Measurements from ENCODE around the gene FBXO2.

DNA sequence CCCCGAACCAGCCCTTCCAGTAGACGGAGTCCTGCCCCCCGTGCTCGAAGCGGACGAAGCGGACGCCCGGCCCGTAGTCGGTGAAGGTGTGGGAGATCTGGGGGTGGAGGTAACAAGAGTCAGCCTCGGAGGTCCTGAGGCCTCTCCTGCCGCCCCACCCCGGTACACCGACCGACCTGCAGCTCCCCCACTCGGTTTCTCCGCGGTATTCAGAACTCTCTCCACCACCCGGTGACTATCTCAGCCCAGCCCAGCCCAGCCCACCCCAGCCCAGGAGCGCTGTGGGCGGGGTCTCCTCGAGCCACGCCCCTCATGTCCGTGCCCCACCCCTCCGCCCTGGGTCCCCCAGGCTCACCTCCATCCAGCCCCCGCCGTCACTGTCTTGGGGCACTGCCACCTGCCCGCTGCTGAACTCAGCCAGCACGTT lies 5.5 kb downstream of the FBXO2 start:
- TF ChIP-seq, protein P1, sequence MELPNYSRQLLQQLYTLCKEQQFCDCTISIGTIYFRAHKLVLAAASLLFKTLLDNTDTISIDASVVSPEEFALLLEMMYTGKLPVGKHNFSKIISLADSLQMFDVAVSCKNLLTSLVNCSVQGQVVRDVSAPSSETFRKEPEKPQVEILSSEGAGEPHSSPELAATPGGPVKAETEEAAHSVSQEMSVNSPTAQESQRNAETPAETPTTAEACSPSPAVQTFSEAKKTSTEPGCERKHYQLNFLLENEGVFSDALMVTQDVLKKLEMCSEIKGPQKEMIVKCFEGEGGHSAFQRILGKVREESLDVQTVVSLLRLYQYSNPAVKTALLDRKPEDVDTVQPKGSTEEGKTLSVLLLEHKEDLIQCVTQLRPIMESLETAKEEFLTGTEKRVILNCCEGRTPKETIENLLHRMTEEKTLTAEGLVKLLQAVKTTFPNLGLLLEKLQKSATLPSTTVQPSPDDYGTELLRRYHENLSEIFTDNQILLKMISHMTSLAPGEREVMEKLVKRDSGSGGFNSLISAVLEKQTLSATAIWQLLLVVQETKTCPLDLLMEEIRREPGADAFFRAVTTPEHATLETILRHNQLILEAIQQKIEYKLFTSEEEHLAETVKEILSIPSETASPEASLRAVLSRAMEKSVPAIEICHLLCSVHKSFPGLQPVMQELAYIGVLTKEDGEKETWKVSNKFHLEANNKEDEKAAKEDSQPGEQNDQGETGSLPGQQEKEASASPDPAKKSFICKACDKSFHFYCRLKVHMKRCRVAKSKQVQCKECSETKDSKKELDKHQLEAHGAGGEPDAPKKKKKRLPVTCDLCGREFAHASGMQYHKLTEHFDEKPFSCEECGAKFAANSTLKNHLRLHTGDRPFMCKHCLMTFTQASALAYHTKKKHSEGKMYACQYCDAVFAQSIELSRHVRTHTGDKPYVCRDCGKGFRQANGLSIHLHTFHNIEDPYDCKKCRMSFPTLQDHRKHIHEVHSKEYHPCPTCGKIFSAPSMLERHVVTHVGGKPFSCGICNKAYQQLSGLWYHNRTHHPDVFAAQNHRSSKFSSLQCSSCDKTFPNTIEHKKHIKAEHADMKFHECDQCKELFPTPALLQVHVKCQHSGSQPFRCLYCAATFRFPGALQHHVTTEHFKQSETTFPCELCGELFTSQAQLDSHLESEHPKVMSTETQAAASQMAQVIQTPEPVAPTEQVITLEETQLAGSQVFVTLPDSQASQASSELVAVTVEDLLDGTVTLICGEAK (IDR thresholded peaks at IDR 0.05; ENCODE audit: borderline replicate concordance) = no peak
- TF ChIP-seq CTCF (IDR thresholded peaks at IDR 0.05 in 2 of 3, conservative IDR thresholded peaks at IDR 0.05 in 1 of 3; ENCODE audit: control insufficient read depth in 2 of 3, extremely low read depth in 1 of 3, insufficient read depth in 1 of 3, low read depth in 3 of 3, low read length in 3 of 3) (no peak), POLR2A (IDR thresholded peaks at IDR 0.05; ENCODE audit: low read depth, low read length) (no peak), ZNF24 (IDR thresholded peaks at IDR 0.05) (no peak), NFIC (IDR thresholded peaks at IDR 0.05; ENCODE audit: low read depth, low read length) (no peak), EP300 (IDR thresholded peaks at IDR 0.05; ENCODE audit: borderline replicate concordance in 1 of 2, control insufficient read depth in 1 of 2, low read depth in 2 of 2, low read length in 2 of 2) (no peak), HDGF (IDR thresholded peaks at IDR 0.05) (no peak), LARP7 (IDR thresholded peaks at IDR 0.05) (no peak), EGR1 (IDR thresholded peaks at IDR 0.05; ENCODE audit: borderline replicate concordance in 1 of 2, low read depth in 2 of 2, low read length in 2 of 2) (no peak), MAX (IDR thresholded peaks at IDR 0.05; ENCODE audit: low read depth, low read length) (no peak), BMI1 (IDR thresholded peaks at IDR 0.05; ENCODE audit: borderline replicate concordance) (no peak)

Data from GM12878 (cell line).